ENCODE measurements around the gene MTG2.

MTG2 gene

DNA sequence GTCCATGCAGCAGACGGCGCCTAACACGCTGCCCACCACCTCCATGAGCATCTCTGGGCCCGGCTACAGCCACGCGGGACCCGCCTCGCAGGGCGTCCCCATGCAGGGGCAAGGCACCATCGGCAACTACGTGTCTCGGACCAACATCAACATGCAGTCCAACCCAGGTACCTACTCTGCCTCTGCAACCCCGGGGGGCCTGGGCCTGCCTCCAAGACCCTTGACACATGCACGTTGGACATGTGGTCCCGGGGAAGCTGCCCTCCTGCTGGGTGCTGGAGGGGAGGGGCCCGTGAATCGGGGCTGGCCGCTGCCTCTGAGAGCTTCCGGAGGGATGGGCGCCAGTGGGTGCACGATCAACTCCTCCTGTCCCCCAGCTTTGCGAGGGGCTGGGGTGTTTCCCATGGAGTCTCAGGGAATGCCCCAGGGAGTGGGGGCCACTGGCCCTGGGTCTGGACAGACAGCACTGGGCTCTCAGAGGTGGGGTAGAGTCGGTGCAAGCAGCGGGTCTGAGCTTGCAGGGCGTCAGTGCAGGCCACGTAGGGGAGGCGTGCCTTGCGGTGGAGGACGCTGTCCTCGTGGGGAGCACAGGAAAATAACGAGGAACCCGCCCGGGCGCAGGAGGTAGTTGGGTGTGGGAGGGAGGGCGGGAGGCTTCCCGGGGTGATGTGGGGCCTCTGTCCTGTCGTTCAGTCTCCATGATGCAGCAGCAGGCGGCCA lies 19.9 kb upstream of the MTG2 start:
- H3K36me3 ChIP-seq = peaks cover 72% of the 10 kb centered on the region
- TF ChIP-seq, protein P1, sequence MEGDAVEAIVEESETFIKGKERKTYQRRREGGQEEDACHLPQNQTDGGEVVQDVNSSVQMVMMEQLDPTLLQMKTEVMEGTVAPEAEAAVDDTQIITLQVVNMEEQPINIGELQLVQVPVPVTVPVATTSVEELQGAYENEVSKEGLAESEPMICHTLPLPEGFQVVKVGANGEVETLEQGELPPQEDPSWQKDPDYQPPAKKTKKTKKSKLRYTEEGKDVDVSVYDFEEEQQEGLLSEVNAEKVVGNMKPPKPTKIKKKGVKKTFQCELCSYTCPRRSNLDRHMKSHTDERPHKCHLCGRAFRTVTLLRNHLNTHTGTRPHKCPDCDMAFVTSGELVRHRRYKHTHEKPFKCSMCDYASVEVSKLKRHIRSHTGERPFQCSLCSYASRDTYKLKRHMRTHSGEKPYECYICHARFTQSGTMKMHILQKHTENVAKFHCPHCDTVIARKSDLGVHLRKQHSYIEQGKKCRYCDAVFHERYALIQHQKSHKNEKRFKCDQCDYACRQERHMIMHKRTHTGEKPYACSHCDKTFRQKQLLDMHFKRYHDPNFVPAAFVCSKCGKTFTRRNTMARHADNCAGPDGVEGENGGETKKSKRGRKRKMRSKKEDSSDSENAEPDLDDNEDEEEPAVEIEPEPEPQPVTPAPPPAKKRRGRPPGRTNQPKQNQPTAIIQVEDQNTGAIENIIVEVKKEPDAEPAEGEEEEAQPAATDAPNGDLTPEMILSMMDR (IDR thresholded peaks at IDR 0.05; ENCODE audit: low read depth, low read length) = no peak
- no peak for DNase-seq
- no peaks in the 10 kb centered on the region for H3K27me3 ChIP-seq (ENCODE audit: insufficient read depth, low read depth, severe bottlenecking)
- H3K9me3 ChIP-seq (ENCODE audit: severe bottlenecking) = no peaks in the 10 kb centered on the region
- H3K4me3 ChIP-seq (ENCODE audit: low read depth, low read length) = no peak overlapping the region
- no peak overlapping the region for H3K27ac ChIP-seq

DNA sequence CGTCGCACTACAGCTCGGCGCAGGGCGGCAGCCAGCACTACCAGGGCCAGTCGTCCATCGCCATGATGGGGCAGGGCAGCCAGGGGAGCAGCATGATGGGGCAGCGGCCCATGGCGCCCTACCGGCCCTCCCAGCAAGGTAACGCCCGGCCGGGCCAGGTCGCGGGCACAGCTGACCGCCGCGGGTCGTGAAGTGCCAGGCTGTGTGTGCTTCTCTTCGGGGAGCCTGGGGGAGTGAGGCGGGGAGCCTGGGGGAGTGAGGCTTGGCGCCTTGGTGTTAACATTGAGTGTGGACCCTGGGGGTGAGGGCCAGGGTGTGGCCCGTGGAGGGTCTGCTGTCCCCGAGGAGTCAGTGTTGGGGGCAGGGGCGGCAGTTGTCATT lies 19.4 kb upstream of the MTG2 start:
- DNase-seq = no peak
- no peak overlapping the region for H3K4me3 ChIP-seq (ENCODE audit: low read depth, low read length)
- no peaks in the 10 kb centered on the region for H3K27me3 ChIP-seq (ENCODE audit: insufficient read depth, low read depth, severe bottlenecking)
- peaks cover 72% of the 10 kb centered on the region for H3K36me3 ChIP-seq
- TF ChIP-seq, protein P1 (IDR thresholded peaks at IDR 0.05; ENCODE audit: low read depth, low read length) = no peak
- H3K9me3 ChIP-seq (ENCODE audit: severe bottlenecking) = no peaks in the 10 kb centered on the region
- H3K27ac ChIP-seq = no peak overlapping the region

DNA sequence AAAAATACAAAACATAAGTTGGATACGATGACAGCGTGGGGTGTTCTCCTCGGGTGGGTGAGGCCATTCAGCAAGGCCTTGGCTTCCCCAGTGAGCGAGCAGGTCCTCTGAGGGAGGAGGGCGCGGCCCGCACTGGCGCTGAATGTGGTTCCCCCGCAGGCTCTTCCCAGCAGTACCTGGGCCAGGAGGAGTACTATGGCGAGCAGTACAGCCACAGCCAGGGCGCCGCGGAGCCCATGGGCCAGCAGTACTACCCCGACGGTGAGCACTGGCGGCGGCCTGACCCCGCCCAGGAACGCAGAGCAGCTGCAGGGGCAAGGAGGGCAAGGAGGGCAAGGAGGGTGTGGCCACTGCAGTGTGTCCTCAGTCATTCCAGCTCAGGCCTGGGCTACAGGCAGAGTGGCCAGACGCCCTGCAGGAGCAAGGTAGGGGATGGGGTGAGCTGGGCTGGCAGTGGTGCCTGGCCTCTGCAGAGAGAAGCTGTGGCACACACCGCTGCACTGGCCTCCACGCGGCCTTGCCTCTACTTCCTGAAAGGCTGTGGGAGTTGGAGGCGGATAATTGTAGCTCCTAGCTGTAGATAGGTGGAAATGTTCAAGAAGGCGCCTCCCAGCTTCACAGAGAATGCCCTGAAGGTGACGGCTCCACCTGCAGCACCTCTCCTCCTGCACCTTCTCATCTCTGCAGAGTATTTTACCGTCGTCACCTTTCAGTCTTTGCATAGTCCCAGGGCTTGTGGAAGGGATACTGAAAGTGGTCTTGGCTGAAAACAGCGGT lies 18.7 kb upstream of the MTG2 start:
- no peak for DNase-seq
- Histone ChIP-seq H3K9me3 (ENCODE audit: severe bottlenecking) (no peaks in the 10 kb centered on the region), H3K4me3 (ENCODE audit: low read depth, low read length) (no peak overlapping the region), H3K27me3 (ENCODE audit: insufficient read depth, low read depth, severe bottlenecking) (no peaks in the 10 kb centered on the region), H3K36me3 (peaks cover 75% of the 10 kb centered on the region), H3K27ac (no peak overlapping the region)
- TF ChIP-seq, protein P1 (IDR thresholded peaks at IDR 0.05; ENCODE audit: low read depth, low read length) = no peak

DNA sequence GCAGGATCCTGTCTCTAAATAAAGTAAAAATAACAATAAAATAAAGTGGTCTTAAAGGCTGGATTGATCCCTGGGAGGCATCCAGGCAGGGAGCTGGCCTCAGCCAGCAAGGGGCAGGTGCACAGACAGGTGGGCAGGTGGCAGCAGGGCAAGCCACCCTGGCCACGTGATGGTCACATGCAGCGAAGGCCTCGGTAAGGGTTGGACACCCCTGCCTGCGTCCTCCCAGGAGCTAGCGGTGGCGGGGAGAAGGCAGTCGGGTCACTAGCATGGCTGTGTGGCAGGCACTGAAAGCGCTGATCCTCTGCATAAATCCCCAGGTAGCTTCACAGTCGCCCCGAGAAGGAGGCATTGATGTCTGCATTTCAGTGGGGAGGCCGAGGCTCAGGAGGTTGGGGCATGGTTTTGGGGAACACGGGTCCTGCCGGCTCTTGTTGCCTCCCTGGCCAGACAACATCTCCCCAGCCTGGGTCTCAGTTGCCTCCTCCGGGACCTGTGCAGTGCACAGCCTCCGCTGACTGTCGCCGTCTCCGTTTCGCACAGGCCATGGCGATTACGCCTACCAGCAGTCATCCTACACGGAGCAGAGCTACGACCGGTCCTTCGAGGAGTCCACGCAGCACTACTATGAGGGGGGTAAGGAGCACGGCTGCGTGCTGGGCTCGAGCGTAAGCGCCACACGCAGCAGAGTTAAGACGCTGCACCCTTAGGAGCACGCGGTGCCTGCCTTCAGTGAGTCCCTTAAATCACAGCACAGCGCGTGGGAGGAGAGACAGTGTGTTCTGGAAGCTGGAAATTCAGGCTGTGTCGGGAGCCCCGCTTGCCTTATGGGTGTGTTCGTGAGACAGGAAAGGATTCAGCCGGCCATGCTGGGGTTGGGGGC lies 17.7 kb upstream of the MTG2 start:
- Histone ChIP-seq H3K27me3 (ENCODE audit: insufficient read depth, low read depth, severe bottlenecking) (no peaks in the 10 kb centered on the region), H3K4me3 (ENCODE audit: low read depth, low read length) (no peak overlapping the region), H3K9me3 (ENCODE audit: severe bottlenecking) (no peaks in the 10 kb centered on the region), H3K27ac (no peak overlapping the region), H3K36me3 (peaks cover 75% of the 10 kb centered on the region)
- DNase-seq = no peak
- TF ChIP-seq, protein P1 (IDR thresholded peaks at IDR 0.05; ENCODE audit: low read depth, low read length) = no peak

DNA sequence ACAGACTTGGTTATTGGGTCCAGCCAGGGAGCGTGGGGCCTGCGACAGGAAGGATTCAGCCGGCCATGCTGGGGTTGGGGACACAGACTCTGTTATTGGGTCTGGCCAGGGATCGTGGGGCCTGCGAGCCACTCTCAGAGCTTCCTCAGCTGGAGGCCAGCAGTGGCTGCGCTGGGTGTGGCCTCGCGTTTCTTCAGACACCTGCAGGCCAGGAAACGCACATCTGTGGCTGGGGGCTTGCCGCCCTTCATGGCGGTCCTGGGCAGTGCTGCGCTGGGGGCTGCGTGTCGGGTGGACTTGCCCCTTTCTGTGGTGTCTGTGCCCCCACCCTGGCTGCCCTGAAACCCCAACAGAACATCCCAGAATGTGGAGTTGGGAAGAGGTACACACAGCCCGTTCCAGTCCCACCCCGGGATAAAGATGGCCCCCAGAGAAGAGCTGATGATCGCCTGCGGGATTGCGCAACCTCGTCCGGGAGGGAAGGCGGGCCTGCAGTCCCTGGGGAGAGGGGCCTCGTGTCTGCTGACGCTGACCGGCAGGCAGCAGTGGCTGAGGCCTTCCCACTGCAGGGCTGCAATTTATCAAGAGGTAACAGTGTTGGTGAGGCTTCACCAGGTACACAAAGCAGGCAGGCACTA lies 16.9 kb upstream of the MTG2 start:
- Histone ChIP-seq H3K27me3 (ENCODE audit: insufficient read depth, low read depth, severe bottlenecking) (no peaks in the 10 kb centered on the region), H3K4me3 (ENCODE audit: low read depth, low read length) (no peak overlapping the region), H3K9me3 (ENCODE audit: severe bottlenecking) (no peaks in the 10 kb centered on the region), H3K36me3 (peaks cover 73% of the 10 kb centered on the region), H3K27ac (no peak overlapping the region)
- no peak for DNase-seq
- TF ChIP-seq, protein P1 (IDR thresholded peaks at IDR 0.05; ENCODE audit: low read depth, low read length) = no peak

All from WERI-Rb-1 (cell line).